HepG2 (cell line): ENCODE results near the gene F7. TPM values are rescaled to one million over a fixed set of nuclear protein-coding genes. Genes with fewer than 3 reads are reported as not detected.

Experiments used
- CCAR2 ChIP-seq: fragments of 200-400 bp; formaldehyde crosslinking; optimal IDR thresholded peaks from 2 replicates; pipeline ENCODE3; 2018; ENCODE audit warnings: low read depth, mild to moderate bottlenecking, low read length, moderate library complexity
- CEBPG ChIP-seq: IDR thresholded peaks from 2 replicates; pipeline ENCODE4 v1.6.1; 2016
- CTCF ChIP-seq: sonication (generic); formaldehyde crosslinking; IDR thresholded peaks from 2 replicates; pipeline ENCODE4 v1.5.0; 2020; ENCODE audit warnings: mild to moderate bottlenecking, missing genetic modification reagents, moderate library complexity
- GFI1 ChIP-seq: sonication (generic); formaldehyde crosslinking; IDR thresholded peaks from 2 replicates; pipeline ENCODE4 v1.5.0; 2020; ENCODE audit warnings: missing genetic modification reagents, mild to moderate bottlenecking, borderline replicate concordance
- GTF3A ChIP-seq: sonication (generic); formaldehyde crosslinking; conservative IDR thresholded peaks from 2 replicates; pipeline ENCODE4 v1.4.0; 2020; ENCODE audit warnings: mild to moderate bottlenecking, missing genetic modification reagents
- HINFP ChIP-seq: sonication (generic); formaldehyde crosslinking; IDR thresholded peaks from 2 replicates; pipeline ENCODE4 v1.4.0; 2020; ENCODE audit warnings: low read depth, mild to moderate bottlenecking, missing genetic modification reagents
- HNRNPL ChIP-seq: fragments of 200-400 bp; formaldehyde crosslinking; IDR thresholded peaks from 2 replicates; pipeline ENCODE4 v1.6.1; 2017; ENCODE audit warnings: mild to moderate bottlenecking, low read depth, low read length
- MIXL1 ChIP-seq: IDR thresholded peaks from 2 replicates; pipeline ENCODE4 v1.6.1; 2016
- MXD4 ChIP-seq: IDR thresholded peaks from 2 replicates; pipeline ENCODE4 v1.6.1; 2016; ENCODE audit warnings: mild to moderate bottlenecking, missing biosample characterization, missing genetic modification reagents
- MYC ChIP-seq: sonication (generic); formaldehyde crosslinking; IDR thresholded peaks from 2 replicates; pipeline ENCODE4 v1.9.0; 2021; ENCODE audit warnings: missing genetic modification reagents, borderline replicate concordance
- NFE2L1 ChIP-seq: sonication (generic); formaldehyde crosslinking; IDR thresholded peaks from 2 replicates; pipeline ENCODE4 v1.4.0; 2020; ENCODE audit warnings: missing genetic modification reagents, mild to moderate bottlenecking, borderline replicate concordance
- NR2F6 ChIP-seq, 2 experiments: IDR thresholded peaks; 2 replicates each; pipeline ENCODE4 v1.6.1; 2016; ENCODE audit warnings: antibody characterized with exemption in 1 of 2, mild to moderate bottlenecking in 1 of 2
- POGZ ChIP-seq: sonication (generic); formaldehyde crosslinking; IDR thresholded peaks from 2 replicates; pipeline ENCODE4 v1.4.0; 2020; ENCODE audit warnings: mild to moderate bottlenecking, missing genetic modification reagents
- RXRB ChIP-seq: IDR thresholded peaks from 2 replicates; pipeline ENCODE4 v1.6.1; 2016; ENCODE audit warnings: borderline replicate concordance, missing genetic modification reagents, missing compliant biosample characterization
- SIX4 ChIP-seq: sonication (generic); formaldehyde crosslinking; IDR thresholded peaks from 2 replicates; pipeline ENCODE4 v1.4.0; 2020; ENCODE audit warnings: missing genetic modification reagents
- ZFP37 ChIP-seq: sonication (generic); formaldehyde crosslinking; IDR thresholded peaks from 2 replicates; pipeline ENCODE4 v1.4.0; 2020; ENCODE audit warnings: missing genetic modification reagents, borderline replicate concordance
- ZNF572 ChIP-seq: sonication (generic); formaldehyde crosslinking; IDR thresholded peaks from 2 replicates; pipeline ENCODE4 v1.5.1; 2020; ENCODE audit warnings: mild to moderate bottlenecking, missing genetic modification reagents
- ZNF674 ChIP-seq: sonication (generic); formaldehyde crosslinking; IDR thresholded peaks from 2 replicates; pipeline ENCODE4 v1.5.0; 2020; ENCODE audit warnings: low read depth, mild to moderate bottlenecking, missing genetic modification reagents
- ZNF782 ChIP-seq: sonication (generic); formaldehyde crosslinking; IDR thresholded peaks from 2 replicates; pipeline ENCODE4 v1.4.0; 2020; ENCODE audit warnings: missing genetic modification reagents, mild to moderate bottlenecking, borderline replicate concordance
- ZSCAN31 ChIP-seq: sonication (generic); formaldehyde crosslinking; IDR thresholded peaks from 2 replicates; pipeline ENCODE4 v1.5.0; 2020; ENCODE audit warnings: low read depth, mild to moderate bottlenecking, missing genetic modification reagents
- polyA plus RNA-seq, 8 experiments: library from polyadenylated mRNA; depleted of rRNA in 3 of 8; stranded (reverse) in 7 of 8; unstranded in 1 of 8; fragments of >200 nt; fragmentation: Illumina TruSeq in 4 of 8; extraction: Trizol in 4 of 8; gene quantifications; 2 replicates each; pipeline versions ENCODE4 v1.2.1 to v1.2.3, GENCODE V29; 2011 to 2016; ENCODE audit warnings: low read depth in 4 of 8, missing spikeins in 1 of 8, mixed read lengths in 1 of 8; ENCODE audit not compliant: insufficient read depth in 1 of 8
- total RNA-seq, 5 experiments: library from RNA; depleted of rRNA; stranded (reverse); fragments of >200 nt; fragmentation: Illumina TruSeq; extraction: Trizol; gene quantifications; 2 replicates each; pipeline ENCODE4 v1.2.3, GENCODE V29; 2016; ENCODE audit warnings: low read depth in 1 of 5
- TF ChIP-seq, protein P1 (sequence below): IDR thresholded peaks from 2 replicates; pipeline ENCODE4 v1.6.1; 2012; ENCODE audit warnings: inconsistent platforms

The F7 gene
- total and polyA plus RNA-seq, 2 of the 13 experiments (the other 11 are each of a cell fraction or from before 2014, with no cell fraction given): 12.6 to 26.5 TPM

DNA sequence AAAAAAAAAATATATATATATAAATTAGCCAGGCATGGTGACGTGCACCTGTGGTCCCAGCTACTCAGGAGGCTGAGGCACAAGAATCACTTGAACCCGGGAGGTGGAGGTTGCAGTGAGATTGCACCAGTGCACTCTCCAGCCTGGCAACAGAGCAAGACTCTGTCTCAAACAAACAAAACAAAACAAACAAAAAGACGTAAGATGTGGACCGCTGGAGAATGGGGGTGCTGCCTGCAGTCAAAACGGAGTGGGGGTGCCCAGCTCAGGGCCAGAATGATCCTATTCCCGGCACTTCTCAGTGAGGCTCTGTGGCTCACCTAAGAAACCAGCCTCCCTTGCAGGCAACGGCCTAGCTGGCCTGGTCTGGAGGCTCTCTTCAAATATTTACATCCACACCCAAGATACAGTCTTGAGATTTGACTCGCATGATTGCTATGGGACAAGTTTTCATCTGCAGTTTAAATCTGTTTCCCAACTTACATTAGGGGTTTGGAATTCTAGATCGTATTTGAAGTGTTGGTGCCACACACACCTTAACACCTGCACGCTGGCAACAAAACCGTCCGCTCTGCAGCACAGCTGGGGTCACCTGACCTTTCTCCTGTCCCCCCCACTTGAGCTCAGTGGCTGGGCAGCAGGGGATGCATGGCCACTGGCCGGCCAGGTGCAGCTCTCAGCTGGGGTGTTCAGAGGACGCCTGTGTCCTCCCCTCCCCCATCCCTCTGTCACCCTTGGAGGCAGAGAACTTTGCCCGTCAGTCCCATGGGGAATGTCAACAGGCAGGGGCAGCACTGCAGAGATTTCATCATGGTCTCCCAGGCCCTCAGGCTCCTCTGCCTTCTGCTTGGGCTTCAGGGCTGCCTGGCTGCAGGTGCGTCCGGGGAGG is at the start of gene F7 (continued):
- TF ChIP-seq NR2F6 (IDR thresholded peaks at IDR 0.05) (peak; percentile 81), NR2F6 (CRISPR knock-in tag; IDR thresholded peaks at IDR 0.05) (peak; percentile 91), ZNF572 (CRISPR knock-in tag) (no peak), ZFP37 (CRISPR knock-in tag) (peak; percentile 69; the same call in 1 of the 2 replicates), CTCF (CRISPR knock-in tag) (peak; percentile 43), ZNF782 (CRISPR knock-in tag) (peak; percentile 65; the same call in 1 of the 2 replicates), NFE2L1 (no peak), RXRB (CRISPR knock-in tag) (peak; percentile 80), ZNF674 (CRISPR knock-in tag) (no peak), MIXL1 (peak; percentile 64; the same call in 1 of the 2 replicates), HNRNPL (peak; percentile 80), MXD4 (CRISPR knock-in tag) (peak; percentile 62), CCAR2 (no peak), GFI1 (CRISPR knock-in tag) (peak; percentile 99), ZSCAN31 (peak; percentile 84), HINFP (peak; percentile 51; the same call in 1 of the 2 replicates), POGZ (CRISPR knock-in tag) (peak; percentile 52; the same call in 1 of the 2 replicates), MYC (CRISPR knock-in tag) (peak; percentile 81), SIX4 (no peak), GTF3A (no peak), CEBPG (peak; percentile 92)
- TF ChIP-seq, protein P1, sequence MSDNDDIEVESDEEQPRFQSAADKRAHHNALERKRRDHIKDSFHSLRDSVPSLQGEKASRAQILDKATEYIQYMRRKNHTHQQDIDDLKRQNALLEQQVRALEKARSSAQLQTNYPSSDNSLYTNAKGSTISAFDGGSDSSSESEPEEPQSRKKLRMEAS: peak; percentile 81
